PC-3 (cell line): ENCODE measurements around the gene SLC38A11. TPM values are rescaled to one million over a fixed set of nuclear protein-coding genes. Genes with fewer than 3 reads are reported as not detected.
"Not testable (repeated sequence)": the region's sequence is repeated elsewhere in the genome, so short reads cannot be mapped to it uniquely, and the experiment has no call there.

ENCODE experiments used
- ATAC-seq: fragments of 200-7000 bp; cut with Tn5 transposase; 2 replicates; pipeline ENCODE4 v1.9.1; 2020; ENCODE audit warnings: mild to moderate bottlenecking, moderate library complexity
- BruUV-seq: library from RNA; stranded (reverse); fragments of 400-500 nt; replicated peaks from 2 replicates; lab custom pipeline; 2021; lab: Mats Ljungman, UMichigan
- CTCF ChIA-PET: fragments of 300-600 bp; sonication (Branson Sonifier 250); formaldehyde crosslinking; loops from one replicate; lab custom pipeline; 2022; ENCODE audit warnings: antibody characterized with exemption; lab: Charles Lee
- POLR2A ChIA-PET: fragments of 300-600 bp; sonication (Branson Sonifier 250); formaldehyde crosslinking; loops from one replicate; lab custom pipeline; 2022; ENCODE audit warnings: antibody characterized with exemption; ENCODE audit not compliant: unreplicated experiment; lab: Charles Lee
- DNase-seq: peaks from one replicate; pipeline ENCODE4 v3.0.0-alpha.2; 2015
- H2AFZ ChIP-seq: fragments of 300-600 bp; sonication (generic); 2 replicates; pipeline ENCODE4 v1.6.0; 2016; ENCODE audit warnings: antibody characterized with exemption, low read length
- H3F3A ChIP-seq: fragments of 300-600 bp; sonication (generic); one replicate; pipeline ENCODE4 v1.6.0; 2017; ENCODE audit warnings: antibody characterized with exemption, low read length, control low read depth, mild to moderate bottlenecking; ENCODE audit not compliant: unreplicated experiment
- H3K27ac ChIP-seq: fragments of 300-600 bp; sonication (generic); 2 replicates; pipeline ENCODE4 v1.5.1; 2016; ENCODE audit warnings: mild to moderate bottlenecking, low read length
- H3K27me3 ChIP-seq: fragments of 300-600 bp; sonication (generic); 2 replicates; pipeline ENCODE4 v1.6.1; 2016; ENCODE audit warnings: low read length, mixed read lengths
- H3K36me3 ChIP-seq: fragments of 300-600 bp; sonication (generic); 2 replicates; pipeline ENCODE4 v1.6.1; 2016; ENCODE audit warnings: low read depth, mixed run types, low read length, mixed read lengths
- H3K4me1 ChIP-seq: fragments of 300-600 bp; sonication (generic); 2 replicates; pipeline ENCODE4 v1.5.1; 2016; ENCODE audit warnings: low read length; ENCODE audit not compliant: insufficient read depth
- H3K4me2 ChIP-seq: fragments of 300-600 bp; sonication (generic); 2 replicates; pipeline ENCODE4 v1.6.0; 2016; ENCODE audit warnings: low read length
- H3K4me3 ChIP-seq: fragments of 300-600 bp; sonication (generic); 2 replicates; pipeline ENCODE4 v1.5.1; 2016; ENCODE audit warnings: mild to moderate bottlenecking, low read length, mixed read lengths
- H3K79me2 ChIP-seq: fragments of 300-600 bp; sonication (generic); 2 replicates; pipeline ENCODE4 v1.6.1; 2017; ENCODE audit warnings: low read length, mixed read lengths
- H3K9ac ChIP-seq: fragments of 300-600 bp; sonication (generic); 2 replicates; pipeline ENCODE4 v1.6.0; 2016; ENCODE audit warnings: mild to moderate bottlenecking, low read length
- H3K9me2 ChIP-seq: fragments of 300-600 bp; sonication (generic); replicated peaks from 2 replicates; pipeline ENCODE4 v1.6.1; 2016; ENCODE audit warnings: mixed run types, low read length, mixed read lengths
- H3K9me3 ChIP-seq: fragments of 300-600 bp; sonication (generic); 2 replicates; pipeline ENCODE4 v1.6.1; 2016; ENCODE audit warnings: low read length, mixed read lengths
- H4K20me1 ChIP-seq: fragments of 300-600 bp; sonication (generic); 2 replicates; pipeline ENCODE4 v1.6.1; 2016; ENCODE audit warnings: low read length, mixed read lengths
- CTCF ChIP-seq: fragments of 300-600 bp; sonication (generic); conservative IDR thresholded peaks from 2 replicates; pipeline ENCODE4 v1.5.1; 2017; ENCODE audit warnings: antibody characterized with exemption, low read depth, mild to moderate bottlenecking, low read length
- EZH2 ChIP-seq: fragments of 300-600 bp; sonication (generic); IDR thresholded peaks from one replicate; pipeline ENCODE4 v1.6.1; 2017; ENCODE audit warnings: antibody characterized with exemption, mild to moderate bottlenecking, low read length; ENCODE audit not compliant: unreplicated experiment
- EZH2phosphoT487 ChIP-seq: fragments of 300-600 bp; sonication (generic); IDR thresholded peaks from 2 replicates; pipeline ENCODE4 v1.6.1; 2018; ENCODE audit warnings: mild to moderate bottlenecking, antibody characterized with exemption, low read length, borderline replicate concordance
- intact Hi-C: fragments of 100-400 bp; cut with micrococcal nuclease; formaldehyde crosslinking; loops from 2 replicates; pipeline ENCODE4 v1.9.0; 2023
- total RNA-seq: library from RNA; depleted of rRNA; stranded (reverse); fragments of >200 nt; gene quantifications from 2 replicates; pipeline ENCODE4 v1.2.3, GENCODE V29; 2014

The SLC38A11 gene
- total RNA-seq, 1 experiment from 2014 or later, result 0.36 TPM

GRCh38 chr2:164868563-164869419 is 86.5 kb downstream of the SLC38A11 start:
- Histone ChIP-seq H3K4me1 (0 out of 2 replicates have a peak, but pooled peaks cover 8% of the 10 kb centered on the region), H3K79me2 (no peaks in the 10 kb centered on the region), H3K9ac (no peak overlapping the region), H3K36me3 (no peaks in the 10 kb centered on the region), H3K4me2 (no peak overlapping the region), H3F3A (no peaks in the 10 kb centered on the region), H3K9me2 (no peaks in the 10 kb centered on the region), H3K9me3 (no peaks in the 10 kb centered on the region), H3K27ac (no peak overlapping the region), H3K4me3 (no peak overlapping the region), H4K20me1 (no peaks in the 10 kb centered on the region), H2AFZ (no peak overlapping the region), H3K27me3 (peaks cover 7% of the 10 kb centered on the region)
- TF ChIP-seq EZH2phosphoT487 (no peak), EZH2 (no peak), CTCF (no peak)
- CTCF ChIA-PET, result no interaction called here
- POLR2A ChIA-PET, result interaction anchor here (0.6 kb wide), 1 partner anchor 19 kb away, joined by 3 read pairs; no protein-coding TSS in a partner anchor
- ATAC-seq (peak; percentile 42), DNase-seq (peak; percentile 25)
- intact Hi-C loops, result no loop called here
- no TSS peak for BruUV-seq

- intact Hi-C loops, result no loop called here
- H3K4me1 ChIP-seq, result no peaks in the 10 kb centered on the region
- no peak overlapping the region for H3K9ac ChIP-seq
- no peaks in the 10 kb centered on the region for H3K9me3 ChIP-seq
- H3K36me3 ChIP-seq, result no peaks in the 10 kb centered on the region
- no peaks in the 10 kb centered on the region for H3K9me2 ChIP-seq
- no peak overlapping the region for H3K4me3 ChIP-seq
- no TSS peak for BruUV-seq
- H2AFZ ChIP-seq, result no peak overlapping the region
- ChIA-PET CTCF (no interaction called here), POLR2A (interaction anchor here (0.6 kb wide), 1 partner anchor 18 kb away, joined by 3 read pairs; no protein-coding TSS in a partner anchor)
- no peaks in the 10 kb centered on the region for H3F3A ChIP-seq
- H4K20me1 ChIP-seq, result no peaks in the 10 kb centered on the region
- H3K4me2 ChIP-seq, result no peak overlapping the region
- no peak overlapping the region for H3K27ac ChIP-seq
- ATAC-seq, result no peak
- H3K27me3 ChIP-seq, result peaks cover 12% of the 10 kb centered on the region
- H3K79me2 ChIP-seq, result no peaks in the 10 kb centered on the region
- DNase-seq, result no peak
- TF ChIP-seq EZH2phosphoT487, result no peak
- no peak for TF ChIP-seq EZH2
- no peak for TF ChIP-seq CTCF
Measured at GRCh38 chr2:164867779-164868397, 87.4 kb downstream of the SLC38A11 start.

- intact Hi-C loops, H4K20me1 ChIP-seq, H3K27ac ChIP-seq, H3K9me2 ChIP-seq, CTCF ChIA-PET, ATAC-seq, H3K9ac ChIP-seq, H3K9me3 ChIP-seq, DNase-seq, H3K4me1 ChIP-seq, H3F3A ChIP-seq, H3K79me2 ChIP-seq, H3K4me3 ChIP-seq, H2AFZ ChIP-seq, BruUV-seq, POLR2A ChIA-PET, H3K4me2 ChIP-seq, H3K36me3 ChIP-seq: not testable (repeated sequence)
- H3K27me3 ChIP-seq, result peaks cover 12% of the 10 kb centered on the region
Measured at GRCh38 chr2:164866381-164866780, 88.9 kb downstream of the SLC38A11 start.
